HG03066 (cell line): ENCODE results near the gene PAQR7.
A peak's percentile ranks its signal among the peaks of the same experiment; 100 is the strongest.

Source experiments
- ATAC-seq: cut with Tn5 transposase; IDR thresholded peaks from one replicate; pipeline ENCODE4 v1.9.1; 2021; ENCODE audit warnings: low read depth; ENCODE audit not compliant: unreplicated experiment

PAQR7 gene, protein sequence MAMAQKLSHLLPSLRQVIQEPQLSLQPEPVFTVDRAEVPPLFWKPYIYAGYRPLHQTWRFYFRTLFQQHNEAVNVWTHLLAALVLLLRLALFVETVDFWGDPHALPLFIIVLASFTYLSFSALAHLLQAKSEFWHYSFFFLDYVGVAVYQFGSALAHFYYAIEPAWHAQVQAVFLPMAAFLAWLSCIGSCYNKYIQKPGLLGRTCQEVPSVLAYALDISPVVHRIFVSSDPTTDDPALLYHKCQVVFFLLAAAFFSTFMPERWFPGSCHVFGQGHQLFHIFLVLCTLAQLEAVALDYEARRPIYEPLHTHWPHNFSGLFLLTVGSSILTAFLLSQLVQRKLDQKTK

DNA sequence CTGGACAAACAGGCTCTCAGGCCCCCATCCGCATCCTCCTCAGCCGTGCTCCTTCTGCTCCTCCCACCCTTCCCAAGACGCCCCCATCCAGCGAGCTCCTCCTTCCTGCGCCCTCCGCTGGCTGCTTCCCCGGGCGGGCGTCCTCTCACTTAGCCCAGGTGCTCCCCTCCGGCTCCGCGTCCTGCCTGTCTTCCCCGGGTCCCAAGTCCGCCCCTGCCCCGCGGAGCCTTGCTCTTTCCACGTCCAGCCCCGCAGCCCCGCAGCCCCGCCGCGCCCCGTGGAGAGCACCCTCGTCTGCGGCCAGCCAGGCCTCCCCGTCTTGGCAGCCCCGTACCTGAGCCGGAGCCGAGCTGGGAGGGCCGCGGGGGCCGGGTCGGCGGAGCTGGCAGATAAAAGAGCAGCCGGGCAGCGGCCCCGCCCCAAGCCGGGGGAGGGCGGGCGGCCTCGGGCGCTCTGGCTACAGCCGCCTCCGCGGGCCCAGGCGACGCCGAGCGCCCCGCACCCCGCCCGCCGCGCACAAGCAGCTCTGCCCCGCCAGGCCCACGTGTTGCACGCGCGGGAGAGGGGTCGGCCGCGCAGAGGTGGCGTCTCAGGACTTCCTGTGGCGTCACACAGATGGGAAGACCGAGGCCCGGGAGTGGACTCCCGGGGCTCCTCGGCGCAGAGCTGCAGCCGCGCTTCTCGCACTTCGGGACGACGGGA, at the start of gene PAQR7:
Gene PAQR7 (minus strand): TSS at position 555 of the 702 bp plus-strand sequence. CDS start 11,869 bp downstream, outside the sequence.
- no peak for ATAC-seq

DNA sequence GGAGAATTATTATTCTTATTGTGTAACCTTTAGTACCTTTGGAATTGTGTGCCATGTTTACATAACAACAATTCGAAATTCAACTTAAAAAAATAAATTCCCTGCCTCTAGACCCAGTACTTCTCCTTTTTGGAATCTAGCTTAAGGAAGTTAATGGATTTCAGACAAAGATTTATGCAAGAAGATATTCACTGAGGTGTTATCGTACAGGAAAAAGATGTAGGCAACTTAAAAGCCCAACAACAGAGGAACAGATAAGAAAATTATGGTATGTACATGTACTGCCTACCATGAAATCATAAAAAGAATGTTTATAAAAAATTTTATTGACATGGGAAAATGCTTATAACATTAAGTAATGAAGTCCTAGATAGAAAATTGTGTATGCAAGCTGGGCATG, 48.9 kb upstream of the PAQR7 start:
- ATAC-seq: no peak

DNA sequence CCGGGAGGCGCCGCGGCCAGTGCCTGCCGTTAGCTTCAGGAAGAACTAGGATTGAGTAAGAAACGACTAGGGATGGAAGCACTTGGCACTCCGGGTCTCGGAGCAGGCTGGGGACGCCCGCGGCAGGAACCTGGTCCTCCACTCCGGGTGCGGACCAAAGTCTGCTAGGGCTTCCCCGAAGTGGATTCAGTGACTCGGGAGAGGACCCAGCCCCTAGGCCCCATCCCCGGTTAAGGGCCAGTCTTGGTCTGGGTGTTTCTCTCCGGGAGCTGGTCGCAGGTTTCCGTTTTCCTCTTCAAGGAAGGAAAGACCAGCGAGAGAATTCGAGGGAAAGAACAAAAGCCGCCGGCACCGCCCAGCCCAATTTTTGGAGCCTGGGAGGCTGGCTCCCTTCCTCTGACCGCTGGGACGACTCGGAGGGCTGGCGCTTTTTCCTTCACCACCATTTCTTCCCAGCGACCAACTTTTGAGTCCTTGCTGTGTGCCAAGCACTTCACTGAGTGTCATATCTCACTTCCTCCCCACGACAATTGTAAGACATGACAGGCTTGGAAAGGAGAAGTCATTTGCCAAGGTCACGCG, 47.6 kb upstream of the PAQR7 start:
- no peak for ATAC-seq

DNA sequence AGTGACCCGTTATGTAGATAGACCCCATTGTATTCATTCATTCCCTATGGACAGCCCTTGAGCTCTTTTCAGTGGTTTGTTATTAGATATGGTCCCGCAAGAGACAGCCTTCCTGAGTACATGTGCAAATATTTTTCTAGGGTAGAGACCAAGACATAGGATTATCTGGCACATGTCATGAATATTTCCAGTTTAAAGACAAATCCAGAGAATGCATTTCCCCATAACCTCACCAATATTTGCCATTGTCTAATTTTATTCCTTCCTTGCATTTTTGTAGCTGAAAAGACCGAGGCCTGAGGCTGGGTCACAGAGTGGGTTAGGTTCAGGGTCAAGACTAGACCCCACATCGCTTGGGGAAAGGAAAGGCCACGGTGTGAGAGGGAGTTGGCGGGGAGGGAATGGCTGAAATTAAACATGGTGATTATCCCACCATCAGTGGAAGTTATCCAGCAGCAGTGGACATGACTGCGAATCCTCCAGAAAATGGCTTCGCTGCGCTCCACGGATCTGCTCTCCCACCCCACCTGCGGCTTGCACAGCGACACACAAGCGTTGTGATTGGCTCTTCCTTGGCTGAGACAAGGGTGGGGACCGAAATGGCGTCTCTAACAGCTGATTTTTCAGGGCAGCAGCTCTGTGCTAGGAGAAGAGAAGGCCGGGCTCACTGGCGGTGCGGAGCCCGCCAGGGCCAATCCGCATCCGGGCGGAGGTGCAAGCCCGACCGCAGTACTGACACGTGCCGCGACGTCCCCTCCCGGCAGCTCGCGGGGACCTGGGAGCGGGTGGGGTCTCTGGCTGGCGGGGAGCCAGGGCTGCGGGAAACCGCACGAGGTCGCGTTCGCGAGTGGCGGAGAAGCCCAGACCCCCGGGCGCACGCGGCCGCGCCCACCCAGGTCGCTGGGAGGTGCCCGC, 46.8 kb upstream of the PAQR7 start:
- no peak for ATAC-seq

DNA sequence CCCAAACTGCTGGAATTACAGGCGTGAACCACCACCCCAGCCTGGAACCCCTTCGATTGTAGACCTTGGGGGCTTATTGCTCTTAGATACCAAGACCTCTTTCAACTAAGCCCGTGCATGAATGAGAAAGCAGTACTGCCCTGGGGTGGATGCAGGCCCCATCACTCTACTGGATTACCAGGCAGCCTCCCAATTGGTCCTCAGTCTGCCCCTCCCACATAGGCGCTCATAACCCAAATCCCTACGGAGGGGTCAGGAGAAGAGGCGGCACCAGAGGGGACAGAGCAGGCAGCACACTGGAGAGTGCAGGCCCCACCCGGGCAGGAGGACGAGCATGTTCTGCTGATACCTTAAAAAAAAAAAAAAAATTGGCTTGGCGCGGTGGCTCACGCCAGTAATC, 43.1 kb upstream of the PAQR7 start:
- ATAC-seq: no peak

DNA sequence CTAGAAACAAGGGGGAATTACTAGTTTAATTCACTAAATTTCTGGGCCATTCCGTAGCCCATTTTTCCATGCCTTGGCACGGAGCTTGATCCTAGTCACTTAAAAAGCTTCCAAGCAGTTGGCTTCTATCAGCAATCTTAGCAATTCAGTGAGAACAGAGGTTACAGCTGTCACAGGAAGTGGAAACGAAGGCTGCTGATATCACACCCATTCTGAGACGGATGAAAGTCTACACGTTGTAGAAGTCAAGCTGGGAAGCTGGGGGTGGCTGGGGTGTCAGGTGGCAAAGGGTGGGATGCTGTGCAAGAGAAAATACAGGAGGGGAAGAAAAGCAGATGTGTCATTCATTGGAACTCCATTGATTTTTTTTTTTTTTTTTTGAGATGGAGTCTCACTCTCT, 42.5 kb upstream of the PAQR7 start:
- no peak for ATAC-seq

DNA sequence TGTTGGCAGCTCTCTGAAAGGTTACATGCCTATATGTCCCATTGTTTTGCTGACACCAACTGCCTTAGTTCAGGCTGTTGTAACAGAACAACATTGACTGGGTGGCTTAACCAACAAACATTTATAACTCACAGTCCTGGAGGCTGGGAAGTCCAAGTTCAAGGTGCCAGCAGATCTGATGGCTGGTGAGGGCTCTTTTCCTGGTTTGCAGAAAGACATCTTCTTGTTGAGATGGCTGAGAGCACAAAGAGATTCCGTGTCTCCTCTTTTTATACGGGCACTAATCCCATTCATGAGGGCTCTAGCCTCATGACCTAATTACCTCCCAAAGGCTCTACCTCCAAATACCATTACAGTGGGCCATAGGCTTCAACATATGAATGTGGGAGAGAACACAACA, 41.0 kb upstream of the PAQR7 start:
- no peak for ATAC-seq

DNA sequence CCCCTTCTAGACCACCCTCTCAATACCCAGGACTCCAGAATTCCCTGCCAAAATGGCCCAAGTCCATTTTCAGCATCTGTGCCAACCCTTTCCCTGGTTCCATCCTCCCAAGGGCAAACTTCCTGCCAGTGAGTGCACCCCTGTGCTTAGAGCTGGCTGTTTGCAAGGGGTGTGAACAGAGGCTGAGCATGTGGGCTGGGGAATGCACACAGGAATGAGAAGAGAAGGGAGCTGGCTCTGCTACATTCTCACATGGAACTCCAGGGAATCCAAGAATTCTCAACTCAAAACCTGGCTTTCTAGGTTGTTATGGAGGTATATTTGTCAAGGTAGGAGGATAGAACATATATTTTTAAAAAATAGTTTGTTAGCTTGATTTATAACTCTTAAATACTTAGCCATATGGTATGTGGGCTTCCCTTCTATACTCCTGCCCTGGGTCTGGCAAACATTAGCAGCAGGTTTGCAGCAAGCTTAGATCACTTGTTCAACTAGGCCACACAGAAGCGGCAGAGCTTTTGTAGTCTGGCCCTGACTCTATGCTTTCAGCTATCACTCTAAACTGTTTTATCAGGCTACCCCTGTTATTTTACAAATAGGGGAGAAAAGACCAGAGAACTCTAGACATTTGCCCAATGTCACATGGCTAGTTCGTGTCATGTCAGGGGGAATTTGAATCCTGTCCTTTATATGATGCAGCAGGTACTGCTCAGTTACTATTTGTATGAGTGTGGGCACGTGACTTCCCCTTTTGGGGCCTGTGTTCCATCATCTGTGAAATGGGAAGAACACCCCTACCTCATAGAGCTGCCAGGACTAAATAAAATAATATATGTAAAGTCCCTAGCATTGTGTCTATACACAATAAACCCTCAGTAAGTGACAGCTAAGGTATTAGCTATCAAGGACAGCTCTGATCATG, 38.8 kb upstream of the PAQR7 start:
- ATAC-seq: no peak

DNA sequence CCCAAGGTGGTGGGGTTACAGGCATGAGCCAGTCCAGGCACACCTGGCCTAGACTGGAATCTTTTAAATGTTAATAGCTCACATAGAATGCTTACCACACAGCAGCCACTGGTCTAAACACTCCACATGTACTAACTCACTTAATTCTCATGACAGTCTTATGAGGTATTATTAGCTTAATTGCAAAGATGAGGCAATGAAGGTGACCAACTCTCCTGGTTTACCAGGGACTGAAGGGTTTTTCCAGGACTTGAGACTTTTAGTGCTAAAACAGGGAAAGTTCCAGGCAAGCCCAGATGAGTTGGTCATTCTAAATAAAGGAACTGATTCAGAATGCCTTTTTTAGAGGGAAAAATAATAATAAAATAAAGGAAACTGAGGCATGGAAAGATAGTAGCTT, 37.7 kb upstream of the PAQR7 start:
- ATAC-seq: no peak

DNA sequence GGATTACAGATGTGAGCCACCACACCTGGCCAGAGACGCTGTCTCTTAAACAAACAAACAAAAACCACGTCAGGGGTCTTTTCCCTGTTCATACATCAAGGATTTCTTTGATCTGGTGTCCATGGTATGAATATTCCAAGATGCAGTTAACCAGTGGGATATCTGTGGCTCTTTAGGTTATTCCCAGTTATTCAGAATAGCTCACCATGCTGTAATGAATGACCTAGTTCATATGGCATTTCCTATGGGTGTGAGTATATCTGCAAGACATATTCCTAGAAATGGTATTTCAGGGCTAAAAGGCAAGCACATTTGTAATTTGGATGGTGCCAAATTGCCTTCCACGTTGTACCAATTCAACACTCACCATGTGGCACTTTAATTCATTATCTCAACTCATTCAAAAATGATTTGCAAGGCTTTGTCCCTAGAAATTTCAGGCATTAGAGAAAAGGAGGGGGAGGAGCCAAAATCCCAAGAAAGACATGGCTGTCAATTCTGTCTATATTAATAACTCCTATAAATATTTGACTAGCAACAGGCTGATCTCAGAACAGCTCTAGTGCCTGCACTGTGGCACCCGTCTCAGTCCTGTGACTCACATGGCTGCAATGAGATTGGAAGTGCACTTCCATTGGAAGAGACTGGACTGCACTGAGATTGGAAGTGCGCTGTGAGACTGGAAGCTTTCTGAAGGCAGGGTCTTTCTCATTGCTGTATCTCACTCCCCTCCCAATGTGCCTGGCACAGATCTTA, 36.7 kb upstream of the PAQR7 start:
- no peak for ATAC-seq

DNA sequence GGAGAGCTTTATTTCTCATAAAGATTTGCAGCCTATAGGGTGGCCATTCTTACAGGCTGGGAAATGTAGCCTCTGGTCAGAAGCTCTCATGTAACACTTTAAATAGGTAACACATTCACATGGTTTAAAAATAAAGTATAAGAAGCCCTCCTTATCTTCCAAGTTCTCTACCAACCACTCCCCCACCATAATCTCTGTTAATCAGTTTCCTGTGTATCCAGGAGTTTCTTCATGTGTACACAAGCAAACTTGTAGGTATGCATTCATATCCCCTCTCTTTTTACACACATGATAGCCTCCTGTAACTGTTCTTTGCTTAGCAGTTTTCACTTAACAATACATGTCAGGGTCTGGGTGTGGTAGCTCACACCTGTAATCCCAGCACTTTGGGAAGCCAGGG, 35.7 kb upstream of the PAQR7 start:
- ATAC-seq: no peak

DNA sequence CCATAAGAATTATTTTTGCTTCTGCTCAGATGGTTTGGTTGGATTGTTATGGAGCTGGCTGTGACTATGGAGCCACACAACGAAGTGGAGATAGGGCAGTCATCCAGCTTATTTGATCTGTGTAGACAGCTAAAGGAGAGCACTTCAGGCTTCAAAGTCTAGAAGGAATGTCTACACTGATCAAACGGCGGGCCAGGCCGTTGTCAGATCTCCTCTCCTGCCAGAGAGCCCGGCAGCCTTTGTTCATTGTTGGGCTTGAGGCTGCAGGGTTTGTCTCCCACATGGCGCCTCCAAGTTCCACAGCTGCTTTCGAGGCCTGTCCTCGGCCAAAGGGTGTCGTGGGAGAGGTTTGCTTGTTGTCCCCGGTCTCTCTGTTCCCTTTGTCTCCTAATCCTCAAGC, 33.5 kb upstream of the PAQR7 start:
- no peak for ATAC-seq

DNA sequence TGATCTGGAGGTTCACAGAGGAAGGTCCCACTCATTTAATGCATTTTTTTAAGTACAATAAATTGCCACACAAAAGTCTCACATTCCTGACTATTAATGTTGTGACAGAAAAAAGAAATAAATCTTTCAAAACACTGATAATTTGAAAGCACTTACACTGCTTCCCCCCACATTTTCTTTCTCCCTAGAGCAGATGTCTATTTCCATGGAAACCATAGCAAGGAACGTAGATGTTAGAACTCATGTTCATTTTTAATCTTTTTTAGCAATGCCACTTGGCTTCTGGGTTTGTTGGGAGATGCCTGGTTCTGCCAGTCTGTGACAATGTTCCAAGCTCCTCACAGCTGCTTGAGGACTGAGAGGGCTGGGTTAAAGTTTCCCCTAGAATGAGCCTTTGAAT, 32.7 kb upstream of the PAQR7 start:
- ATAC-seq: no peak

DNA sequence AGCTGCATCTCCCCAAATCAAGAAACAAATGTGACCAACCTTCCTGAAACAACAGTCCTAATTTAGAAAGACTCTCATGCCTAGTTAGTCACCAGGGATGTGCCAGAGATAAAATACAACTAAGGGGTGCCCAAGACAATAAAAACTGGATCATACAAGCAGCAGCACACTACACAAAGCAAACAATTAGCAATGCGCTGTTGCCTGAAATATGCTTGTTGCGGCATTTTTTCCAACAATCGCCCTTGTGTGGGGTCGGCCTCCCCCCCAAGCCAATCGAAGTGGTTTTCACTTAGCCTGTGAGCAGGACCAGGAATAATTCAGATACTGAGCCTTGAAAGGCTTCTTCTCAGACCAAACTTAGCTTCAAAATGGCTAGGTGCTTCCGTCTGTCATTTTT, 32.1 kb upstream of the PAQR7 start:
- ATAC-seq: no peak

DNA sequence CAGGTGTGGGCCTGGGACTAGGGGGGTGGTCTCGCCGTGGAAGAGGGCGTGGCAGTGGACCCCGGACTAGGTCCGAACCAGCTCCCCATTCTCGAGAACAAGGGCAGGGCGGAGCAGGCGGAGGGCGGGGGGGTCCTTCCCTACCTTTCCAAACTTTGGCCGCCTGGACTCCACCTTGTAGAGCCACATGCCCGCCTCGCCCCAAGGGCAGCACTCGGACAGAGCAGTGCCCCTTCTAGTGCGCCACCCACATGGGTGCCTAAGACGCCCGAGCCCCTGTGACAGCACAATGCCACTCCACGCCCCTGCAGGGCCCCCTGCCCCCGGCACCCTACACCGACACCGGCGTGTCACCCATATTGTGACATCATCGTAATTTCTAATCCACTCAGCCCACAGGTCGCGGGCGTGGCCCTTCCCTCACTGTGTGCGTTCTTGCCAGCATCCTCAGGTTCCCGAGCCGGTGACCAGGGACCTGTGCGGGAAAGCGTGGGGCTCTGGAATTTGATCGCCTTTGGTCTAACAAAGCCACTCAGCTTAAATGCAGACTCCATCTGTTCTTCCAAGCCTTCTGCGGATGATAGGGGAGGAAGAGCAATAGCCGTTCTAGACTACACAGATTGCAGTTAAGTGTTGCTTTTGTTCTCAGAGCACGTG, 31.3 kb upstream of the PAQR7 start:
- no peak for ATAC-seq

DNA sequence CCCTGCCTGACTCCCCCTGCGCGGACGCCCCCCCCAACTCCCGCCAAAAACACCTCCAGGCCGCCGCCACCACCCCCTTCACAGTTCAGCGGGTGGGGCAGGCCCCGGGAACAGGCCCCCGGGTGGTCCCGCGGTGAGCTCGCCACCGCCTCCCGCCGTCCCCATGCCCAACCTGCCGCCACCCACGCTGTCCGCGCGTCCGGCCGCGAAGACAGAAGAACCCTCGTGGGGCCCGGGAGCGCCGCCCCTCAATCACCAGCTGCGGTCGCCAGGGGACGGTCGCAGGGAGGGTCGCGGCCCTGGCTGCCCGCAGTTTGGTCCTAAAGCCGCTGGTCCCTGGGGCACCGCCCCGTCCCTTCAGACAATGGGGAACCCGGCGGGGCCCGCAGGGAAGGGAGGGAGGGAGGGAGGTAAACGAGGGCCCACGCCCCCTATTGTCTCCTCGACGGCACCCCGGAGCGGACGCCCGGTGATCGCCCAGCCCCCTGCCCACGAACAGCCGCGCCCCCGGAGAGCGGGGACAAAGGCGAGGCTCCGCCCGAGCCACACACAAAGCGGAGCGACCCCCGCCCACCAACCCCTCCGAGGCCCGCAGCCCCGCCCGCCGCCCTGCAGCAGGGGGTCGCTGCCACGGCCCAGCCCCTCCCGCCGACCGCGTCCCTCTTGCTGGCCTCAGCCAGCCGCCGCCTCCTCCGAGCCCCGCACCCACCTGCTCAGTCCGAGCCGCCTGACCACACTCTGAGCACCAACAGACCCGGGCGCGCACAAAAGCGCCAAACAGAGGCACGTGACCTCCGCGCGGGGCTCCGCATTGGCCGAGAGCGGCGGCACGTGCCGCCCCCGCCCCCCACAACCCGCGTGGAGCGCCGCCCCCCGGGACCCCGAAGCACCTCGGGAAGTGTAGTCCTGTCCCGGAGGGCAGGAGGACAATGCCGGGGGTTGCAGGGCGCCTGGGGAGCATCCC, 30.5 kb upstream of the PAQR7 start, which contains the start of gene STMN1:
Gene STMN1 (minus strand): TSS at position 740 of the 964 bp plus-strand sequence. CDS start 1,743 bp downstream, outside the sequence.
- ATAC-seq: peak; percentile 59

DNA sequence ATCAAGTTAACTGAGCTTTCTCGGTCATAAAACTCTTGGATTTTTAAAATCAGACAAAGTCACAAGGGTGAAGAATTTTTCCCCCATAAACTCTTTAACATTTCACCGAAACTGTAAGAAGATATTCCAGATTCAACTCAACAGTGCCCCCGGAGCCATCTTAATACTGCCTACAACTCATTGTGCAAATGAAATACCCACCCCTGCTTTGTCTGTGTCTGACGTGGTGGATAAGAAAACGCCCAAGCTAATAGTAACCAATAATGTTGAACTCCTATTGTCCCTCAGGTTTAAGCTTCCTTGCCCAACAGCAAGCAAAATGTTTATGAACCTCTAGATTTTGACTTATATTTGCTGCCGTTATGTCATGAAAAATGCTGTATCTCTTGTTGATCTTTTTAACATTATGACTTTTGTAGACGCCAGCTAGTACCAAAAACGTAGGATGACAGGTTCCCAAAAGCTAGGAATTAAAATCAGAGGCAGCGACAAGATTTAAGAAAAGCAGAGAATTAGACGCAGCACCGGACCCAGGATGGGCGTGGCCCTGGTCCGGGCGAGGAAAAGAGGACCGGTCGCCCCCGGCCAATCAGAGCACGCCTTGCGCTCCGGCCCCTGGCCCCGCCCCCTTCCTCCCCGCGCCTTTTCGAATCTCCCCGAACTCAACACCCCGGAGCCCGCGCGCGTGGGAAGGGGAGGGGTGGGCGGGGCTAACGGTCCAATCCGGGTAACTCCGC, 29.6 kb upstream of the PAQR7 start:
- ATAC-seq: peak; percentile 73
